H1 (cell line): ENCODE results near the gene CHPF. TPM values are rescaled to one million over a fixed set of nuclear protein-coding genes. Genes with fewer than 3 reads are reported as not detected.
A peak's percentile ranks its signal among the peaks of the same experiment; 100 is the strongest.

Experiments used
- CHD2 ChIP-seq: IDR thresholded peaks from 2 replicates; pipeline ENCODE4 v1.6.1; 2012; ENCODE audit warnings: low read length, improper control_type of control experiment
- EGR1 ChIP-seq: IDR thresholded peaks from 2 replicates; pipeline ENCODE4 v1.6.1; 2011; ENCODE audit warnings: low read depth, low read length, borderline replicate concordance
- GABPA ChIP-seq: IDR thresholded peaks from 2 replicates; pipeline ENCODE4 v1.6.1; 2011; ENCODE audit warnings: mild to moderate bottlenecking, low read length, moderate library complexity, borderline replicate concordance; ENCODE audit not compliant: insufficient read depth
- RAD21 ChIP-seq, 2 experiments: IDR thresholded peaks in 1 of 2; conservative IDR thresholded peaks in 1 of 2; 2 replicates each; pipeline ENCODE4 v1.6.1; 2011; ENCODE audit warnings: low read depth in 2 of 2, low read length in 2 of 2, improper control_type of control experiment in 1 of 2, inconsistent platforms in 1 of 2, mild to moderate bottlenecking in 1 of 2, moderate library complexity in 1 of 2
- SIX5 ChIP-seq: IDR thresholded peaks from 2 replicates; pipeline ENCODE4 v1.6.1; 2011; ENCODE audit warnings: mild to moderate bottlenecking, low read depth, low read length
- SP1 ChIP-seq: IDR thresholded peaks from 2 replicates; pipeline ENCODE4 v1.6.1; 2011; ENCODE audit warnings: low read depth, low read length
- polyA plus RNA-seq, 7 experiments: library from polyadenylated mRNA; depleted of rRNA in 3 of 7; stranded (reverse) in 5 of 7; unstranded in 2 of 7; fragments of >200 nt in 5 of 7; fragments of 200-250 nt in 2 of 7; gene quantifications; 1 replicate in 5 of 7; 2 replicates in 1 of 7; 4 replicates in 1 of 7; pipeline versions ENCODE4 v1.2.1 to v1.2.3, GENCODE V29; 2011 to 2013; ENCODE audit warnings: missing spikeins in 2 of 7, mixed read lengths in 2 of 7
- total RNA-seq: library from RNA; stranded (reverse); fragmentation: NEBNext Ultra II Directional; extraction: Animal tissue kit (Norgen Biotek cat#: 25700); gene quantifications from 2 replicates; pipeline ENCODE4 v1.2.1, GENCODE V29; 2021
- TF ChIP-seq, protein P1 (sequence below): IDR thresholded peaks from 2 replicates; pipeline ENCODE4 v1.6.1; 2012; ENCODE audit warnings: inconsistent platforms
- TF ChIP-seq, protein P2 (sequence below): IDR thresholded peaks from 2 replicates; pipeline ENCODE4 v1.6.1; 2011; ENCODE audit warnings: low read length, improper control_type of control experiment
- TF ChIP-seq, protein P3 (sequence below): fragments of 300-600 bp; sonication (generic); IDR thresholded peaks from 2 replicates; pipeline ENCODE4 v1.7.1; 2012; ENCODE audit warnings: low read length, moderate library complexity, mild to moderate bottlenecking, inconsistent platforms; ENCODE audit not compliant: insufficient replicate concordance

Gene CHPF
- total and polyA plus RNA-seq, 2 of the 8 experiments (the other 6 are each of a cell fraction or from before 2014, with no cell fraction given), result 62.9 to 67.3 TPM

DNA sequence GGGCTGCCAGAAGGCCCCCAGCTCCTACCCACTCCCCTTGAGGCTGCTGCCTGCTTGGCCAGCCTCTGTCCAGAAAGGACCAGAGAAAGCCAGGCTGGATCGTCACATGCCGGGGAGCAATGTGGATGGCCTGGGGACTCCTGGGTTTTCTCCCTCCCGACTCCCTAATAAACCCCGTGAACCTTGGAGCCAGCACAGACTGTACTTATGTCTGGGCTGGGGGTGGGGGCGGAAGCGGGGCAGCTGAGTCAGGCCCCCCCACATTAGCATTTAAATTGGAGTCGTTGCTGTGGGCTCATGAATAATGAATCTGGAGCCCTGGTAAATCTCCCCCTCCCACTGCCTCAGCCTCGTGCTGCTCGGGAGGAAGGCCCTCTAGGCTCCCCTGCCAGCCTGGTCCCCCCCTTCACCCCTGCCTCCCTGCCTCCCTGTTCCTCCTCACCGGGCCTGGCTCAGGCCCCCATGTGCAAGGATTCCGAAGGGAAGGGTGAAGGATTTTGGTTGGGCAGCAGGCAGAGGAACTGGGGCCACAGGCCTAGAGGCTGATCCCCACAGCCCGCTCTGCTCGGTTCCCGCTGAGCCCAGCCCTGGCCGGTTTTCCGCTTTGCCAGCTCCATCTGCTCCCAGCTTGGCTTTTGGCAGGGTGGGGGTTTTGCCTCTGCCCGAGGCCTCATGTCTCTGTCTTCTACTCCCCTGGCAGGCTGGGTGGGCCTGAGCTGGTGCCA lies 36.6 kb downstream of the CHPF start (continued):
- TF ChIP-seq SIX5 (no peak), CHD2 (no peak), GABPA (no peak), RAD21 (IDR thresholded peaks at IDR 0.05 in 1 of 2, conservative IDR thresholded peaks at IDR 0.05 in 1 of 2; ENCODE audit: low read depth in 2 of 2, low read length in 2 of 2) (no peak), SP1 (peak; percentile 58; the same call in 1 of the 2 replicates), EGR1 (no peak)
- TF ChIP-seq, protein P1, sequence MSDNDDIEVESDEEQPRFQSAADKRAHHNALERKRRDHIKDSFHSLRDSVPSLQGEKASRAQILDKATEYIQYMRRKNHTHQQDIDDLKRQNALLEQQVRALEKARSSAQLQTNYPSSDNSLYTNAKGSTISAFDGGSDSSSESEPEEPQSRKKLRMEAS, result peak; percentile 82
- TF ChIP-seq, protein P2, sequence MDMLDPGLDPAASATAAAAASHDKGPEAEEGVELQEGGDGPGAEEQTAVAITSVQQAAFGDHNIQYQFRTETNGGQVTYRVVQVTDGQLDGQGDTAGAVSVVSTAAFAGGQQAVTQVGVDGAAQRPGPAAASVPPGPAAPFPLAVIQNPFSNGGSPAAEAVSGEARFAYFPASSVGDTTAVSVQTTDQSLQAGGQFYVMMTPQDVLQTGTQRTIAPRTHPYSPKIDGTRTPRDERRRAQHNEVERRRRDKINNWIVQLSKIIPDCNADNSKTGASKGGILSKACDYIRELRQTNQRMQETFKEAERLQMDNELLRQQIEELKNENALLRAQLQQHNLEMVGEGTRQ, result no peak
- TF ChIP-seq, protein P3, sequence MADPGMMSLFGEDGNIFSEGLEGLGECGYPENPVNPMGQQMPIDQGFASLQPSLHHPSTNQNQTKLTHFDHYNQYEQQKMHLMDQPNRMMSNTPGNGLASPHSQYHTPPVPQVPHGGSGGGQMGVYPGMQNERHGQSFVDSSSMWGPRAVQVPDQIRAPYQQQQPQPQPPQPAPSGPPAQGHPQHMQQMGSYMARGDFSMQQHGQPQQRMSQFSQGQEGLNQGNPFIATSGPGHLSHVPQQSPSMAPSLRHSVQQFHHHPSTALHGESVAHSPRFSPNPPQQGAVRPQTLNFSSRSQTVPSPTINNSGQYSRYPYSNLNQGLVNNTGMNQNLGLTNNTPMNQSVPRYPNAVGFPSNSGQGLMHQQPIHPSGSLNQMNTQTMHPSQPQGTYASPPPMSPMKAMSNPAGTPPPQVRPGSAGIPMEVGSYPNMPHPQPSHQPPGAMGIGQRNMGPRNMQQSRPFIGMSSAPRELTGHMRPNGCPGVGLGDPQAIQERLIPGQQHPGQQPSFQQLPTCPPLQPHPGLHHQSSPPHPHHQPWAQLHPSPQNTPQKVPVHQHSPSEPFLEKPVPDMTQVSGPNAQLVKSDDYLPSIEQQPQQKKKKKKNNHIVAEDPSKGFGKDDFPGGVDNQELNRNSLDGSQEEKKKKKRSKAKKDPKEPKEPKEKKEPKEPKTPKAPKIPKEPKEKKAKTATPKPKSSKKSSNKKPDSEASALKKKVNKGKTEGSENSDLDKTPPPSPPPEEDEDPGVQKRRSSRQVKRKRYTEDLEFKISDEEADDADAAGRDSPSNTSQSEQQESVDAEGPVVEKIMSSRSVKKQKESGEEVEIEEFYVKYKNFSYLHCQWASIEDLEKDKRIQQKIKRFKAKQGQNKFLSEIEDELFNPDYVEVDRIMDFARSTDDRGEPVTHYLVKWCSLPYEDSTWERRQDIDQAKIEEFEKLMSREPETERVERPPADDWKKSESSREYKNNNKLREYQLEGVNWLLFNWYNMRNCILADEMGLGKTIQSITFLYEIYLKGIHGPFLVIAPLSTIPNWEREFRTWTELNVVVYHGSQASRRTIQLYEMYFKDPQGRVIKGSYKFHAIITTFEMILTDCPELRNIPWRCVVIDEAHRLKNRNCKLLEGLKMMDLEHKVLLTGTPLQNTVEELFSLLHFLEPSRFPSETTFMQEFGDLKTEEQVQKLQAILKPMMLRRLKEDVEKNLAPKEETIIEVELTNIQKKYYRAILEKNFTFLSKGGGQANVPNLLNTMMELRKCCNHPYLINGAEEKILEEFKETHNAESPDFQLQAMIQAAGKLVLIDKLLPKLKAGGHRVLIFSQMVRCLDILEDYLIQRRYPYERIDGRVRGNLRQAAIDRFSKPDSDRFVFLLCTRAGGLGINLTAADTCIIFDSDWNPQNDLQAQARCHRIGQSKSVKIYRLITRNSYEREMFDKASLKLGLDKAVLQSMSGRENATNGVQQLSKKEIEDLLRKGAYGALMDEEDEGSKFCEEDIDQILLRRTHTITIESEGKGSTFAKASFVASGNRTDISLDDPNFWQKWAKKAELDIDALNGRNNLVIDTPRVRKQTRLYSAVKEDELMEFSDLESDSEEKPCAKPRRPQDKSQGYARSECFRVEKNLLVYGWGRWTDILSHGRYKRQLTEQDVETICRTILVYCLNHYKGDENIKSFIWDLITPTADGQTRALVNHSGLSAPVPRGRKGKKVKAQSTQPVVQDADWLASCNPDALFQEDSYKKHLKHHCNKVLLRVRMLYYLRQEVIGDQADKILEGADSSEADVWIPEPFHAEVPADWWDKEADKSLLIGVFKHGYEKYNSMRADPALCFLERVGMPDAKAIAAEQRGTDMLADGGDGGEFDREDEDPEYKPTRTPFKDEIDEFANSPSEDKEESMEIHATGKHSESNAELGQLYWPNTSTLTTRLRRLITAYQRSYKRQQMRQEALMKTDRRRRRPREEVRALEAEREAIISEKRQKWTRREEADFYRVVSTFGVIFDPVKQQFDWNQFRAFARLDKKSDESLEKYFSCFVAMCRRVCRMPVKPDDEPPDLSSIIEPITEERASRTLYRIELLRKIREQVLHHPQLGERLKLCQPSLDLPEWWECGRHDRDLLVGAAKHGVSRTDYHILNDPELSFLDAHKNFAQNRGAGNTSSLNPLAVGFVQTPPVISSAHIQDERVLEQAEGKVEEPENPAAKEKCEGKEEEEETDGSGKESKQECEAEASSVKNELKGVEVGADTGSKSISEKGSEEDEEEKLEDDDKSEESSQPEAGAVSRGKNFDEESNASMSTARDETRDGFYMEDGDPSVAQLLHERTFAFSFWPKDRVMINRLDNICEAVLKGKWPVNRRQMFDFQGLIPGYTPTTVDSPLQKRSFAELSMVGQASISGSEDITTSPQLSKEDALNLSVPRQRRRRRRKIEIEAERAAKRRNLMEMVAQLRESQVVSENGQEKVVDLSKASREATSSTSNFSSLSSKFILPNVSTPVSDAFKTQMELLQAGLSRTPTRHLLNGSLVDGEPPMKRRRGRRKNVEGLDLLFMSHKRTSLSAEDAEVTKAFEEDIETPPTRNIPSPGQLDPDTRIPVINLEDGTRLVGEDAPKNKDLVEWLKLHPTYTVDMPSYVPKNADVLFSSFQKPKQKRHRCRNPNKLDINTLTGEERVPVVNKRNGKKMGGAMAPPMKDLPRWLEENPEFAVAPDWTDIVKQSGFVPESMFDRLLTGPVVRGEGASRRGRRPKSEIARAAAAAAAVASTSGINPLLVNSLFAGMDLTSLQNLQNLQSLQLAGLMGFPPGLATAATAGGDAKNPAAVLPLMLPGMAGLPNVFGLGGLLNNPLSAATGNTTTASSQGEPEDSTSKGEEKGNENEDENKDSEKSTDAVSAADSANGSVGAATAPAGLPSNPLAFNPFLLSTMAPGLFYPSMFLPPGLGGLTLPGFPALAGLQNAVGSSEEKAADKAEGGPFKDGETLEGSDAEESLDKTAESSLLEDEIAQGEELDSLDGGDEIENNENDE, result no peak
- TF ChIP-seq, all 59 proteins: peak for 5
